HG03460 (cell line): Measurements from ENCODE around the gene MSANTD2.

ENCODE experiments used
- ATAC-seq: cut with Tn5 transposase; IDR thresholded peaks from one replicate; pipeline ENCODE4 v1.9.1; 2021; ENCODE audit not compliant: unreplicated experiment

The MSANTD2 gene

DNA sequence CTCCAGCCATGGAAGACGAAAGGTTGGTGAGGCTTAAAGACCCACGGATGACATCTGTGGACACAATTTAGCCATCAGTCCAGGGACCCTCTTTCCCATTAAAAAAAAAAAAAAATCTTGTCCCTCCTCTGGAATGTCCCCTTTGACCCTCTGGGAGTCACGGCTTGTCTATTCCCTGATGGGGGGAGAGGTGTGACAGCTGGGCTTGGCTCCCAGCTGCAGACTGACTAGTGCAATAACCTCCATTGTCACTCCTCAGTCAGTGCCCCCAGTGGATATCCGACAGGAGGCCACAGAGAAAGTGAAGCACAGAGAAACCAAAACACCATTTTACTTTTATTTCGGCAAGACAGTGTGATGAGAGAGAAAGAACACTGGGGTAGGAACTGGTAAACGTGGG, 45.5 kb downstream of the MSANTD2 start:
- no peak for ATAC-seq

DNA sequence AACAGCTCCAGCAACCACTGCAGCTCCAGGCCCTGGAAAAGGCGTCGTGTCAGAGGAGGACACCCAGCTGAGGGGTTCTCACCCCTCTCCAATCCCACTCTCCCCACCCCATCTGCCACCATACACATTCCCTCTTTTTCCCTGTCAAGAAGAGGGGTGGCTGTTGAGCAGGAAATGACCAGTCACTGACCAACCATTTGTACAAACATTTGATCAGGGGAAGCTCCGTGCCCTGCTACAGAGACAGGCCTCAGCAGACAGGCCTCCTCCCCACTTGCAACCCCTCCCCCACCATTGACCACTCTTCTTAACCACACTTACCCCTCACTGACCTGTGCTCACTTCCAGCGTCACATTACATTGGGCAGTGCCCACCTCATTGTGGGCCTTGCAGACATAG, 45.9 kb downstream of the MSANTD2 start:
- ATAC-seq: no peak

DNA sequence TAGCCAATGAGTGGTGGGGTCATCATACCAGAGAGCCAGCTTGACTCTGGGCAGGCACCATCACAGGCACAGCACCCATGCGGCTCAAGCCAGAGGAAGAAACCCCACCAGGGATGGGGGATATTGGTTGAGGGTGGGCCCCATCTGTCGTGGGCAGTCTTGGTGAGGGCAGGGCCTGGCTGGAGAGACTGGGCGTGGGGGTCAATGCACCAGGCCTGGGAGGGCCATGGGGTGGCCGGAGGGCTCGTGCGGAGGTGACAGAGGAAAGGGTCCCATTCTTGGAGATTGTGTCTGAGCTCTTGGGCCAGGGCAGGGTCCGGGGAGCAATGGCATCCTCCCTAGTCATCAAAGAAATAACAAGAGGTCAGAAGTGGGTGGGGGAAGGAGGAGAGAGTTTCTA, 46.6 kb downstream of the MSANTD2 start:
- no peak for ATAC-seq

DNA sequence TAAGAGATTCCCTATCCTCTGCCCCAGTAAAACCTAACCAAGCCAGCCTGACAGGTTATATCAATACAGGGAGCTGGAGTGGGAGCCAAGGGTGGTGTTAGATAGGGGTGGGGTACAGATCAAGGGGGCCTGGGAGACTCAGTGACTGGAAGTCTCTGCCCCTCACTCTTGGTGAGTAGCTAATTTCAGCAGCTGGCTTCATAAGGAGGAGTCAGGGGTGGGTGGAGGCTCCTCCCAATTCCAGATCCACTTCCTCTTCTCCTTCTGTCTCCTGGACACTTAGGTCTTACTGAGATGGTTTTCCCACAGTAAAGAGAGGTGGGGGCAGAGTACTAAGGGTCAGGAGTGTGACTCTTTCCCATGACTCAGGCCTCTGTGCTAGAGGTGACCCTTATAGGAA, 47.0 kb downstream of the MSANTD2 start:
- ATAC-seq: no peak

DNA sequence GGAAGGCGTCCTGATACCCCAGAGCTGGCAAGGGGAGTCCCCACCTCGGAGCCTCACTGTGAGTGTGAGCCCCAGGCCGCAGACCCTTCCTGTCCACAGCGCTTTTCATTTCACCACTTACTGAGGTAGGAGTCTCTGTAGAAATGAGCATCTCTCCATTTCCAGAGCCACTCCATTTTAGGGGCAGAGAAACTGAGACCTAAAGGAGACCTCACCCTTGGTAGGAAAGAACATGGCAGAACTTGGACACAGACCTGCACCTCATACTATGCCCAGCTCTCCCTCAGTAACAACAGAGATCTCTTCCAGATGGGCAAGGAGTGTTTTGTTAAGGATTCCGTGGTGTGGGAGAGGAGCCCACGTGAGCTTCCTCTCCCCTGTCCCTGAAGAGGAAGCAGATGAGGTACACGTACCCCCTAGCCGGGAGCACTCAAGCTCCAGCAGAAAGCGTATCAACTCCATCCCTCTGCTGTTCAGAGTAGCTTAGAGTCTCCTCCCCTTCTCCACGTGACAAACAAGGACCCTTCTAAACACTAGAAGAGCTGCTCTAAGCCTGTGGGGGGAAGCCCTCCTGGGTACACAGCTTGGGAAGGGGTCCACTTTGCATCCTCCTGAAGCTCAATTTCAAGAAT, 47.6 kb downstream of the MSANTD2 start:
- ATAC-seq: no peak

DNA sequence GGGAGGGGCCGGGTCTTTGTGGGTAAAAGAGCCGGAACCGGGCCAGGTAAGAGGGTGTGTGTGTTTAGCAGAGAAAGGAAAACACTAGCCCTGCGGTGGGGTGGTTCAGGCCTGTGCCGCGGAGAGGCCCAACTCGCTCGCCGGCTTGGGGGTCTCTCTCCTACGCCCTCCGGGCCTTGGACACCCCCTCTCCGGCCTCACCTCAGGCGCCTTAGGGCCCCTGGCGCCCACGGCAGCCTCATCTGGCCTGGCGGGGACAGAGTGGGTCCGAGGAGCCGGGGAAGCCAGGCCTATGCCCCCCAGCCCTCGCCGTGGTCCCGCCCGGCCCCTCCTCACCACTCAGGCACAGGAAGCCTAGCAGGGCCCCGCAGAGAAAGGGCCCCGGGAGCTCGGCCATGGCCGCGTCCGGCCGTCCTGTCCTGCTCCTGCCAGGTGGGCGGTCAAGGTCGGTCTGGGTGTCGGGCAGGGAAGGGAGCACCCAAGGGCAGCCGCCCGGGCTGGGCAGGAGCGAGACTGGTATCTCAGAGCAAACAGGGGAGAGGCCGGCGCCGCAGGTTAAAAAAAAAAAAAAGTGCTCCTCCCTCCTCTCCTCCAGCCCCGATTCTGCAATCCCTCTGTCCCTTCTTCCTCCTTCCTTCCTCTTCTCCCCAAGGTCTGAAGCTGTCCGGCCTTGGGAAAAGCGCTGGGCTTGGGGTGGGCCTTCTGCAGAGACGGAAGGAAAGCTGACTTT, 48.3 kb downstream of the MSANTD2 start, which contains the start of gene VSIG2:
TSS of gene VSIG2 (minus strand) at position 515 of the 730 bp plus-strand sequence. CDS start at position 397, 118 bp downstream.
- ATAC-seq: no peak

DNA sequence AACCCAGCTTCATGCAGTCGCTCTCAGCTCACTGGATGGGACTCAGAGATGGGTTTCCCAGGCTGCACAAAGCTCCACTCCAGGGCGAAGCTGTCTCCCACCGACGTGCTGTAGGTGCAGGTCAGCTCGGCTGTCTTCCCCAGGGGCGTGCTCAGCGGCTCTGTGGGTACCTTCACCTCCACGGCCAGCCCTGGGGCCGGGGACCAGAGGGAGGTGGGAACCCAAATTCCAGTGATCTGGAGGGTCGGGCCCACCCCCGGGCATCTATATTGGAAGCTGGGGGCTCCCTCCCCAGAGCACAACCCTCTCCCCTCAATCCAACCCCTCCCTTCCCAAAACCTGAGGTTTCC, 48.8 kb downstream of the MSANTD2 start:
- no peak for ATAC-seq

DNA sequence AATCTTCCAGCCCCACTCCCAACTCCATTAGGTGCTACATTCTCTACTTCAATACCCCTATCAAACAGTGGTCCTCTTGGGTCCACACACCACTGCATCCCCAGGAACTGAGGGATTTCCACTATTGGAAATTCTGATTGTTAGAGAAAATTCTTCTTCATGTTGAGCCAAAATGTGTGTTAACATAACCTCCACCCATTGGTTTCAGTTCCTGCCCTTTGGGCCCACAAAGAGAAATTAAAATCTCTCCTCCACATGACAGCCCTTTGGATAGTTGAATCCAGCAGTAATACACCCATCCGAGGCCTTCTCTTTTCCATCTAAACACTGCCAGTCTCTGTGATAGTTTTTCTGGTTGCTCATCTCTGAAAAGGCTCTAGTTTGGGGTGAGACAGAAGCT, 50.3 kb downstream of the MSANTD2 start:
- no peak for ATAC-seq

DNA sequence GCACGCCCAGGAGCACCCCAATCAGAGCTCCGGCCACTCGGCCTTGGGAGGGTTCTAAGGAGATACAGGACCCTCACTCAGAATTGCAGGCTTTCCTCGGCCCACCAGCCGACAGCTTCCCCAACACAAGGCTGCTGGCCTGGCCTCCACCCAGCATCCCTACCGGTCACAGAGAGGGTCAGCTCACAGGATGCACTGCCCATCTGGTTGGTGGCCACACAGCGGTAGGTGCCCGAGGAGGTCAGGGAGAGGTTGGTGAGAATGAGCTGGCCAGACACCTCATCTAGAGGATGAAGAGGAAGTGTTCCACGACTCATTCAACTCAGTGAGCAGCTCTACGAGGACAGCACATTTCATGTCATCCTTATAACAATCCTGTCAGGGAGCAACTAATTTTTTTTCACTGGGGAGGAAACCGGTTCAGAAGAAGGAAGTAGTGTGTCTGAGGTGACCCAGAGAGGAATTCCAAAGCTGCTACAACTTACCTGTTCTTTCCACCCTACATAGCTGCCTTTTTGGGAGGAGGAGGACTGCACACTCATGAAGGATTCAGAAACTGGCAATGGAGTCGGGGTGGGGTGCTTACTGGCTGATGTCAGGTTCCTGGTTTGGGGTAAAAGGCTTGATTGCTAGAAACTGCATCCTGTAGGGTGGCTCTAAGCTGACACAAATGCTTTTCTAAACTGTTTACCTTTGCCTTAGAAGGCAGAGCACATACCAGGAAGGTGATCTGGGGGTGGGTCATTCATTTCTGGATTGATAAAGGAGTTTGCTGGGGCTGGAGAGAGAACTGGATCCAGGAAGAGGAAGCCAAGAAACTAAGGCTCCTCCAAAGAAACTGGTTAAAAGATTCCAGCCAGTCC, 51.5 kb downstream of the MSANTD2 start:
- no peak for ATAC-seq

DNA sequence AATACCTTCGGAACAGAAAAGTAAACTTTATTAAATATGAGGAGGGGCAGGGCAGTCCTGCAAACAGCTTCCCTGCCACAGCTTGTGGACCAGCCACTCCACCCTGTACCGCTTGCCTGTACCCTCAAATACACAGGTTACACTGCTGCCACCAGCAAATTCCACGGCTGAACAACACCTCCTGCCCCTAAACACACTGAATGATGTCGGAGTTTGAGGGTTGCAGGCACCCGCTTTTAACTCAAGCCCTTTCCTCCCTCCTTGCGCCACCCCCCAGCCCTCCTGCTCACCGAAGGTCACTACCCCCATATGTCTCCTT, 52.1 kb downstream of the MSANTD2 start:
- ATAC-seq: no peak

DNA sequence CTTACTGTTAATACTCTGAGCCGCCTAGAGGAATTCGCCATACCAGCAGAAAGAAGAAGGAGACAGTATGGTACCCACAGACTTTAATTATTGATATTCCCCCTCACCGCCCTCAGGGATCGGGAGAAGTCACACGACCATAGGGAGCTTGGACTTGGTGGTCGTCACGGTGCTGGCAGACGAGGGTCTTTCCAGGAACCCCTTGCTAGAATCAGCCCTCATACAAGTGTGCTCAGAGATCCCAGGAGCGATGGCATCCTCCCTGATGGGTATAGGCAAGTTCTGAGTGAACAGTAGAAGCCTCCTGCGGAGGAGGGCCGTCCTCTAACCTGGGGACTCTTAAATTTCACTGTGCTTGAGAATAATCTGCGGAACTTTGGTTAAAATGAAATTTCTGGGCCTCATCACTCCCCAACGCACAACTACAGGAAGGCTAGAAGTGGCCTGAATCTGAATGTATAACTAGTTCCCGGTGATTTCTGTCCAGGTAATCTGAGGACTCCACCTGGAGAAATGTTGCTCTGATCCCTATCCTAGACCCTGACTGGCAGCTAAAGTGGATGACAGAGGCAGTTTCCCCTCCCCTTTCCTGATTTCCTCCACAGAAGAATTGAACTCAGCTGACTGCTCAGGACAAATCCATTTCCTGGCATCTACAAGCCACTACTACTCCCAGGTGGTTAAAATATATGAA, 52.7 kb downstream of the MSANTD2 start:
- ATAC-seq: no peak

DNA sequence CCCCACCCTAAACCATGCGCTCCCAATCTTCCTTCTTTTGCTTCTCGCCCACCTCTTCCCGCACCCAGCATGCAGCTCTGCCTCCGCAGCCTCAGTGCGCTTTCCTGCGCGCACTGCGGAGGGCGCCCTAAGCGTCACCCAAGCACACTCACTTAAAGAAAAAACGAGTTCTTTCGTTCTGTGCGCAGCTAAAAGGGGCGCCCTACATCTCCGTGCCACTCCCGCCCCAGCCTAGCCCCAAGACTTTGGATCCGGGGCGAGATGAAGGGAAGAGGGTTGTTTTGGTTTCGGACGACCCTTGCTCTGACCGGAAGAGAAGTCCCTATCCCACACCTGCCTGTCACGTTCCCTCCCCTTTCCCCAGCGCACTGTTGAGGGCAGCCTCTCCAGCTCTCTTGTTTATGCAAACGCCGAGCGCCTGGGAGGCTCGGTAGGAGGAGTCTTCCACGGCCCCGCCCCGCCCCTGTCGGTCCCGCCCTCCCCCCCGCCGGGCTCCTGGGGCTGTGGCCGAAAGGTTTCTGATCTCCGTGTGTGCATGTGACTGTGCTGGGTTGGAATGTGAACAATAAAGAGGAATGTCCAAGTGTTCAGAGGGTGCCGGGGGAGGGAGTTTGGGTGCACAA, 53.5 kb downstream of the MSANTD2 start:
- ATAC-seq: peak; percentile 93

DNA sequence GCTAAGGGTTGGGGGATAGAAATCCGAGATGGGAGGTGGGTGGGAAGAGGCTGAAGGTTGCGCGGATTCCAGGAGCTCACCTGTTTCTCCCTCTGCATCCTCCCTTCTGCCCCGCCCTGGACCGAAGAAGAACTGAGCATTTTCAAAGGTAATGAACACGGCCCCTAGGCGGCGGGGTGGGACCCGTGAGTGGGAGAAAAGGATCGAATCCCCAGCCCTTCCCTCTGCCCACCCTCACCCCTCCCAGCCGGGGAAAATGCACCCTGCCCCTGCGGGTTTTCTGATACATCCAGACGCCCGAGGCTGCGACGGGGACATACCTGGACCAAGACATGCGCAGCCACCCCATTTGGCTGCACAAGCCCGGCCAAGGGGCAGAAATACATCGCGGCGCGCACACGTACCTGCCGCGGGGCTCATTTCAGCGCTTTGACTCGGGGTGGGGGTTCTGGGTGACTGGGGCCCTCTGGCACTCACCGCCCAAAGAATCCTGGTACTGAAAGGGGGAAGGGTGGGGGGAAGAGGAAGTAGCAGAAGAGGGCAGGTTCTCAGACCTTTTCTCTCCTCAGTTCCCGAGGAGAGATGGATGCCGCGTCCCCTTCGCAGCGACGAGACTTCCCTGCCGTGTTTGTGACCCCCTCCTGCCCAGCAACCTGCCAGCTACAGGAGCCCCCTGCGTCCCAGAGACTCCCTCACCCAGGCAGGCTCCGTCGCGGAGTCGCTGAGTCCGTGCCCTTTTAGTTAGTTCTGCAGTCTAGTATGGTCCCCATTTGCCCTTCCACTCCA, 54.2 kb downstream of the MSANTD2 start:
- ATAC-seq: peak; percentile 19

DNA sequence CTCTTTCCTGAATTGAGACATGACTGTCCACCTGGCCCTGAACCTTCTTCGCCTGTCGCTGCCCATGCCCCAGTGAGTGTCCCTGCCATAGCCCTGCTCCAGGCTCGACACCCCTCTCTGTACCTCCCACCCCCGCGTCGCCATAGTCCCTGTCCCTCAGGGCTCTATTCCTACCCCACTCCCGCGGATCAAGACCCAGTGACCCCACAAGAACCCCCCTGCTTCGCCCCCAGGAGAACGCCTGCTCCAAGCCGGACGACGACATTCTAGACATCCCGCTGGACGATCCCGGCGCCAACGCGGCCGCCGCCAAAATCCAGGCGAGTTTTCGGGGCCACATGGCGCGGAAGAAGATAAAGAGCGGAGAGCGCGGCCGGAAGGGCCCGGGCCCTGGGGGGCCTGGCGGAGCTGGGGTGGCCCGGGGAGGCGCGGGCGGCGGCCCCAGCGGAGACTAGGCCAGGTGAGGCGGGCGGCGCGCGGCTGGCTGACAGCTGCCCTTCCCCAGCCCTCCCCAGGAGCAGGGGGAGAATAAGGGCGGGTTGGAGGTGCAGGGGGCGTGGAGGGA, 54.9 kb downstream of the MSANTD2 start:
- no peak for ATAC-seq

DNA sequence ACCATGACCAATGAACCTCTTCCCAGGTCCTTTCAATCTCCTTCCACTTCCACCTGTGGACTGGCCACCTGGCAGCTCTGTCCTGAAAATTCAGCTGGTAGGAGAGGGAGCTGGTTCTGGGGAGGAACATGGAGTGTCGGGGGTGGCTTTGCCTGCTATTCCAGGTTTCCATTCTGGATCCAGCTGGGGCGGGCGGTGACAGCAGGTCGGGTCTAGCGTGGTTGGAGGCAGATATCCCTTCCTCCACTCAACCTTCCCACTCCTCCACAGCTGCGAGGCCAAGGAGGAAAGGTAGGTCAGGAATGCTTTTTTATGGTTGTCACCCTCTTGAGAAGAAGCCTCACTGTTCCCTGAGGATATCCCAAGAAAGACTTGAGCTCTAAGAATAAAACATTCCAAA, 57.2 kb downstream of the MSANTD2 start:
- ATAC-seq: no peak

DNA sequence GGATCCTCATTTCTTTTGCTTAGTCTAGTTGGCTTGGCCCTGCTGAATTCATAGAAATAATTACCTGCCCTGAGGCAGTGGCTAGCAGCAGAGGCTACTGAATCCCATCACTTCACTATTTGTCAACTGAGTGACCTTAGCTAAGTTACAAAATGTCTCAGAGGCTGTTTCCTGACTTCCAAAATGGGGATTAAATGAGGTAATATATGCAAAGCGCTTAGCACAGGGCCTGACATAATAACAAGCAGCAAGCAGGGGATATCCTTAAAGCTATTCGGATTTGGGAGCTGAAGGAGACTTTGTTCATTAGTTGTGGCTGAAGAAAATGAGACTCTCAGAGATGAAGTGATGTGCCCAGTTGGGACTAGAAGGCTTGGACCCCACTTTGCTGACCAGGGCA, 57.7 kb downstream of the MSANTD2 start:
- no peak for ATAC-seq

DNA sequence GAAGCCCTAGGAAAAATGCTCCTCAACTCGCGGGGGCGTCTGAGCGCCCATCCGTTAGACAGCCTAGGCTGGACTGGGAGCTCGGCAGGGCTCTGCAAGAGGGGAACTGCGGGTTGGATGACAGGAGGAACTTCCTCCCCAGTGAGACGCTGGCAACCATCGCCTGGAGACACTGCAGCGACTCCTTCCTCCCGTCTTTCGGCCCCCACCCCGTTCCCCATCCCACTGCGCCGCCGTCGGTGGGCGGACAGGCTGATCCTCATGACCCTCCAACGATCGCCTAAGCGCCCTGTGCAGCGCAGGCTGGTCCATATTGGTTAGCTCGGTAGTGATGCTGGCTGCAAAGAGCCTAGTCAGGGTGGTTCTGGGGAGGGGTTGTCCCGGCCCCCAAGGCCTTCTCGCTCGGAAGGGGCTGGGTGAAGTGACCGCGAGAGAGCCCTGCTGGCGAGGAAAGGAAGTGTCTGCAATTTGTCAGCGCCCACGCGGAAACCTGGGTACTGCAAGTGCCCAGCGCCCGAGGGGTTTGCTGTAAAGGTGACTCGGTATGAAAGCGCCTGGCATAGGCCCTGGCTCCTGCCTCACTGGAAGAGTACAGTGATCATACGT, 59.8 kb downstream of the MSANTD2 start:
- ATAC-seq: peak; percentile 49

DNA sequence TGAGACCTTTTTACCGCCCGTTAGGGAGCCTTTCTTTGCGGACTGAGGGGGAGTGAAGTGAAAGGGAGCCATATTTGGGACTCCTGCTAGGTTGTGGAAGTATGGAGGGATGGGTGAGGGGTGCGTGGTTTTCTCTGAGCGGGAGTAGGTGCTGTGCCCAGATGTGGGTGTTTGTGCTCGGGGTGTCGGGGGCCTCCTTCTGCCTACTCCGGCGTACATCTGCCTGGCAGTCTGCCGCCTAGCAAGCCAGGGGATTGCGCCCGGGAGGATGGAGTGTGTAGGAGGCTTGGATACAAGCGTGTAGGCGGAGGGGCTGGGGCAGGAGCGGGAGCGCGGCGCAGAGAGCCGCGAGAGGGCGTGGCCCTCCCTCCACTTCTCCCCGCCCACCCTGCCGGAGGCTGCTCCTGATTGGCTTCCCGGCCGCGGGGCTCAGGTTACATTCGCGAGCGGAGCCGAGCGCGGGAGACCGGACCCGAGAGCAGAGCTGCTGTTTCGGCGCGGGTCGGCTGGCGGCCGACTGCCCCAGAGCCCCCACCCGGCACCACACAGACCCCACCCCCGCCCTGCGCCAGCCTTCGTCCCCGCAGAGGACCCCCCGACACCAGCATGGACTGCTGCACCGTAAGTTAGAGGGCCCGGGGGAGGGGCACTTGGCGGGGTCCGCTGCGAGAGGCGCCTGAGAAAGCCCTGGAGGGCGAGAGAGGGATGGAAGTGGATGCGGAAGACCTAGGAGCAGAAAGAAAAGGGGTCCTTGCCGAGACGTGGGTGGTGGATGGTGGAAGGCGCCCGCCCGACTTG, 60.5 kb downstream of the MSANTD2 start, which contains the start of gene NRGN:
TSS of gene NRGN (plus strand) at position 464 of the 798 bp plus-strand sequence. CDS start at position 607, 143 bp downstream.
- peak; percentile 96 for ATAC-seq
